Raji (cell line): Measurements from ENCODE around the gene PHYH.

Experiments used
- POLR2A ChIP-seq: IDR thresholded peaks from 2 replicates; pipeline ENCODE4 v1.6.1; 2011; ENCODE audit warnings: low read depth, low read length, control low read depth; ENCODE audit not compliant: insufficient read depth

The PHYH gene

GRCh38 chr10:13256627-13257026 lies 43.2 kb downstream of the PHYH start:
- no peak for TF ChIP-seq POLR2A

- TF ChIP-seq POLR2A, result no peak
Observed at GRCh38 chr10:13253726-13254125, 46.1 kb downstream of the PHYH start.

GRCh38 chr10:13247784-13248183 lies 52.1 kb downstream of the PHYH start:
- TF ChIP-seq POLR2A, result no peak

GRCh38 chr10:13247246-13247645 lies 52.6 kb downstream of the PHYH start:
- no peak for TF ChIP-seq POLR2A

DNA sequence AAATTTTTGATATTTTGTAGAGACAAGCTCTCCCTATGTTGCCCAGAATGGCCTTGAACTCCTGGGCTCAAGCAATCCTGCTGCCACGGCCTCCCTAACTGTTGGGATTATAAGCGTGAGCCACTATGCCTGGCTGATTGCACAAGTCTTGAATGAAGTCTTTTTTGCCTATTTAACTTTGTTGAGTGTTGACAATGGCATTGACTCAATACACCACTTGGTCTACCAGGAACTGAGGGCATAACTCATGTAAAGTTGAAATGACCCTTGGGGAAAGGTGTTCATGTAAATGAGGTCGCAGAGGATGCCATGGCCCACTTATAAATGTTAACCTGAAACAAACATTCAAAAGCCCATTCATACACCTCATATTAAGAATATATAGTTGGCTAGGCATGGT lies 58.3 kb downstream of the PHYH start:
- TF ChIP-seq POLR2A, result no peak

GRCh38 chr10:13239923-13240322 lies 59.9 kb downstream of the PHYH start:
- TF ChIP-seq POLR2A, result no peak

- no peak for TF ChIP-seq POLR2A
Observed at GRCh38 chr10:13238271-13239077, 61.4 kb downstream of the PHYH start.

- no peak for TF ChIP-seq POLR2A
Observed at GRCh38 chr10:13236638-13237037, 63.2 kb downstream of the PHYH start.

DNA sequence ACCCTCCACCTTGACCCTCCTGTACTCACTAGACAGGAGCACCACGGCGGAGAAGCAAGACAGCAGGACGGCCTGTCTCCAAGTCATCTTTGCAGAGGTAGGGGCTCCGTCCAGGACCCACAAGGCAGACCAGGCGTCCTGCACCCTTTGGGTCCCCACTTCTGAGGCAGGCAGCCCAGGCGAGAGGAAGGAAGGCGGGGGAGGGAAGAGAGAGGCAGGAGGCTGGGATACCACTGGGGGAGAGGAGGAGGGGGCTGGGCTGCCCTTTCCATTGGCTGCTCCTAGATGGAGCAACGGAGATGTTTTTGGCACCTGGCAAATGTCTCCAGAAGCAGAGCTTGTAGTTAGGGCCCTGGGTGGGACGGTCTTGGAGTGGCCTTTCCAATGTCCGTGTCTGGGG lies 65.7 kb downstream of the PHYH start, which contains the start of gene UCMA:
TSS of gene UCMA (minus strand) at position 203 of the 400 bp plus-strand sequence. CDS start at position 87, 116 bp downstream.
- TF ChIP-seq POLR2A, result no peak

- no peak for TF ChIP-seq POLR2A
Observed at GRCh38 chr10:13233358-13233757, 66.5 kb downstream of the PHYH start.

DNA sequence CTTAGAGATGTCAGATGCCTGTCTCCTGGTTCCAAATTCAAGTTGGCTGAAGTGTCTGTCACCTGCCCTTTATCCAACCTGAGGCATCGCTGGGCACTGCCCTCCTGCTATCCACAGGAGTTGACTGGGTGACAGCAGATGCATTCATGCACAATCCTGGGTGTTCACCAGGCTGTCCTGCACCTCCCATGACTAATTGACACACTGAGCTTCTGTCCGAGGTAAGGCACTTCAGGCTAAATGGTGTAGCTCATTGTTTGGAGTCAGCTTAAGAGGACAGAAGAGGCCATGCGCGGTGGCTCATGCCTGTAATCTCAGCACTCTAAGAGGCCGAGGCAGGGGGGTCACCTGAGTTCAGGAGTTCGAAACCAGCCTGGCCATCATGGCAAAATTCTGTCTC lies 68.1 kb downstream of the PHYH start:
- TF ChIP-seq POLR2A, result no peak

- TF ChIP-seq POLR2A, result no peak
Observed at GRCh38 chr10:13231190-13231589, 68.7 kb downstream of the PHYH start.
